GM19467 (cell line): Measurements from ENCODE around the gene EFTUD2.
"Not testable (repeated sequence)": the region's sequence is repeated elsewhere in the genome, so short reads cannot be mapped to it uniquely, and the experiment has no call there.

Experiments
- ATAC-seq: cut with Tn5 transposase; IDR thresholded peaks from one replicate; pipeline ENCODE4 v1.9.1; 2021; ENCODE audit warnings: mild to moderate bottlenecking, moderate library complexity; ENCODE audit not compliant: unreplicated experiment

EFTUD2 gene

DNA sequence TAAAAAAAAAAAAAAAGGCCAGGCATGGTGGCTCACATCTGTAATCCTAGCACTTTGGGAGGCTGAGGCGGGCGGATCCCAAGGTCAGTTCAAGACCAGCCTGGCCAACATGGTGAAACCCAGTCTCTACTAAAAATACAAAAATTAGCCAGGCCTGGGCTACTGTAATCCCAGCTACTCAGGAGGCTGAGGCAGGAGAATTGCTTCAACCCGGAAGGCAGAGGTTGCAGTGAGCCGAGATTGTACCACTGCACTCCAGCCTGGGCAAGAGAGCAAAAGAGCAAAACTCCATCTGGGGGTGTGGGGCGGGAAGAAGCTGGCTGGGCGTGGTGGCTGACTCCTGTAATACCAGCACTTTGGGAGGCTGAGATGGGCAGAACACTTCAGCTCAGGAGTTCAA, 80.7 kb downstream of the EFTUD2 start:
- not testable (repeated sequence) for ATAC-seq

DNA sequence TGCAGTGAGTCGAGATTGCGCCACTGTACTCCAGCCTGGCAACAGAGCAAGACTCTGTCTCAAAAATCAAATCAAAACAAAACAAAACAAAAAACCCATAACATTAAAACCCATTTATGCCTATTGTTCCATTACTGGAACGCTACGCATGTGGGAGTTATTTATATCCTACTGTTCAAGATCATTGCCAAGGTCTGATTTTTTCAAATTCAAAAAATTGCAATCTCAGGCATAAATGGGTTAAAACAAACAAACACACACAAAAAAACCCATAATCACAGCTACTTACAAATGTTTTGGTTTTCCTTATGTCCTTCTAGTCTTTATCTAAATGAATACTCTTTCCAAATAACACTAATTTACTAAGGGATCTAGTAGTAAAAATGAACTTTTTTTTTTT, 87.0 kb downstream of the EFTUD2 start:
- ATAC-seq, result no peak

DNA sequence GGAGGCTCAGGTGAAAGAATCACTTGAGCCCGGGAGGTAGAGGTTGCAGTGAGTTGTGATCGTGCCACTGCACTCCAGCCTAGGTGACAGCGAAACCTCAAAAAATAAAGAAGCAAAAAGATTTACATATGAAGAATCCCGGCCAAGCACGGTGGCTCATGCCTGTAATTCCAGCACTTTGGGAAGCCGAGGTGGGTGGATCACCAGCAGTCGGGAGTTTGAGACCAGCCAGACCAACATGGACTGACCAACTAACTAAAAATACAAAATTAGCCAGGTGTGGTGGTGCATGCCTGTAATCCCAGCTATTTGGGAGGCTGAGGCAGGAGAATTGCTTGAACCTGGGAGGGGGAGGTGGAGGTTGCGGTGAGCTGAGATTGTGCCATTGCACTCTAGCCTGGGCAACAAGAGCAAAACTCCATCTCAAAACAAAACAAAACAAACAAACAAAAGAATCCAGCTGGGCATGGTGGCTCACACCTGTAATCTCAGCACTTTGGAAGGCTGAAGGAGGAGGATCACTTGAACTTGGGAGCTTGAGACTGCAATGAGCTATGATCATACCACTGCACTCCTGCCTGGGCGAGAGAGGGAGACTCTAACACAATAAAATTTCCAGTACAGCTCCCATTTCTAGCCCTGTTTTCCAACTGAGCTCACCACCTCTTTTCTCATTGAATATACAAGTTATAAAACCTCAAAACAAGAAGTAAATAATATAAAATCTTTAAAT, 90.4 kb downstream of the EFTUD2 start:
- not testable (repeated sequence) for ATAC-seq

DNA sequence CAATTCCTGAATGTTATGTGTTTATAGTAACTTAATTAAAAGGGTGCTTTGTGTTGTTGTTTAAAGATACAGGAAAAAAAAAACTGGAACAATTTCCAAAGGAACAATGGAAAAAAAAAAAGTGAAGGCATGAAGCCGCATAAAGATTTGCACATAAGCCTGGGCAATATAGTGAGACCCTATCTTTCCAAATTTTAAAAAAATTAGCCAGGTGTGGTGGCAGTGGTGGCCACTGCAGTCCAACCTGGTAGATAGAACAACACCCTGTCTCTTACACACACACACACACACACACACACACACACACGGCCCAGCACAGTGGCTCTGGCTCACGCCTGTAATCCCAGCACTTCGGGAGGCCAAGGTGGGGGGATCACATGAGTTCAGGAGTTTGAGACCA, 91.1 kb downstream of the EFTUD2 start:
- ATAC-seq, result no peak

DNA sequence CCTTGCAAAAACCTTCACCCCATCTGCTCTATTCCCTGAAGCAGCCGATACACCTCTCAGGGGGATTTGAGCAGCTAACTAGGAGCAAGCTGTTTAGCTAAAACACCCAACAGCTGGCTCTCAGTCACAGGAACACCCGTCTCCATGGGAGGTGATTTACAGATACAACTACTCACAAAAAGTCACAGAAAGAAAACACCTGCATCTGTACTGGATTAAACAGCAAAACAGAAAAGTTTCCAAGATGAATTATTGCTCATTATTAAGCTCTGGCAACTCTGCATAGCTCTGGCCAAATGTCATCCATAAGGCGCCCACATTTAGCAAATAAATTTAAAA, 91.5 kb downstream of the EFTUD2 start:
- no peak for ATAC-seq

DNA sequence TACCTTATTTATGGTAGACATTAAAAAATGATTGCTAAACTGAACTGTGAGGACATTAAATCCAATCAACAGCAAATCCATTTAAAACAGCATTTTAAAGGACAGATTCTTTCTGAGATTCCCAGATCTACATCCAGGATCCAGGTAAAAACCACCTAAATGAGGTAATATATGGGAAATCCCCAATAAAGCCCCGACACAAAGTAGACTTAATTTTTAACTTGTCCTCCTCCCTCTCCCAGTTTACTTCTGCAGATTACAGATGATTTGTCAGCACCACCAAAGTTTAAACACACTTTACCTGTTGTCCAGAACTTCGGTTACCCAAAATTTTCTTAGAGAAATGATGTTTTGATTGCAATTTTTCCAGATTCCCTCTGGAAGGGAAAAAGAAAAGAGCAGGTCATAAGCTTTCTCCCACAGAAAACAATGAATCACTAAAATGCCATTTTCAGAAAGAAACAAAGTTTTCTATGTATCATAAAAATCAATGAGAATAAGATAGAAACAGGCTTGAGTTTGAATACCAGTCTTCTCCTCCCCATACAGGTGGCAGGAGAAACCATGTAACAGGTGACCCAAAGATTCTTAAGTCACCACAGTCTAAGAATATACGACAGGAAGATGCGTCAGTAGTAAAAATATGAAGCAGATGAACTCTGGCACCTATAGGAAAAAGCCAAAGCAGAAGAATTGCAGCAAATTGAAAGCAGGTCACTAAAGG, 92.0 kb downstream of the EFTUD2 start:
- ATAC-seq, result no peak

DNA sequence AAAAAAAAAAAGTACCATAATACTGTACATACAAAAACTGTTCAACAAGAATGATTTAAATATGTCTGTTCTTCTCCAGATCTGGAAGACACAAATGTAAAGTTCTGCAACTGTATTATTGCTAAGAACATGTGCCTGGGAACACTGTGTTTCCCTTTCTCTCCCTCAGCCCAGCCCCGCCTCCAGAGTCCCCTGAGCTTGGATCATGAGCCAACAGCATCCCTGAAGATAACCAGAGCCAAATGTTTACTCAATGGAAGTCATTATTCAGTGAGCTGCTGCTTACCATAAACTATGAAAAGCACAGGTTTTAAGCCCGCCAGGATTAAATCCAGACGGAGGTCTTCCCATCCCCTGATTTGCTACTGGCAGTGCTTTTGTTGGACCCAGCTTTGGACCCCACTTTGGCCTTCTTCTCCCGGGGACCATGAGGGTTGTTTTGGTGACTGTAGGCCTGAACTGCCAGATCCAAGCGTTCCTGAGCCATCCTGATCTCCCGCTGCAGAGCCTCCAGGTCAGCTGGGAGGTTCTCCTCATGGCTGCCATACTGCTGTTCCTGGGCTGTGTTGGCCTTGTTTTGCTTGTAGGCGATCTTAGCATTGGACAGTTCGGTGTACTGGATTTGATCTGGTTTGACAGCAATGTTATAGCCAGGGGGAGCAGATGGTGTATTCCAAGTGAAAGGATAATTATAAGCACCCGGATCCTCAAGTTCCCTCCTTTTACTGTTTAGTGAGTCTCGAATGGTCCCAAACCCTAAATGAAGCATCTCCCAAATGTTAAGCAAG, 94.7 kb downstream of the EFTUD2 start:
- no peak for ATAC-seq

DNA sequence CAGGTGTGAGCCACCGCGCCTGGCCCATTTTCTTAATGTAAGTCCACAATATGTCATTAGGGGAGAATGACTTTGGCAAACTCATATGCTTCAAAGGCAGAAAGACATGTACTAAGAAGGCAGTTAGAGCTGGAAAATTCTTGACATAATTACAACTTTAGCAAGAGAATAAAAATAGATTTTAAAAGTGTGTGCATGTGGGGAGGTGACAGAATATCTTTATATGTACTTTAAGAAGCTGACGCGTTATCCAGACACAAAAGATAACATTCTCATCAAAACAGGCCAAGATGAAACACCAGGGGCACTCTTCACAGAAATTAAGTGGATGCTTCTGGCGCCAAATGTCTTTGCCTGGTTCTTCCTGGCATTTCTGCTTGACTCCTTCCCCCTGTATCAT, 97.4 kb downstream of the EFTUD2 start:
- no peak for ATAC-seq
